Stimulated activated CD8-positive, alpha-beta memory T cell treated with anti-CD3 and anti-CD28 coated beads, Interleukin-7, amount 100 ng/mL, for 24 hours (primary cell): ENCODE data around the gene FBXO31.
A peak's percentile ranks its signal among the peaks of the same experiment; 100 is the strongest.

ENCODE experiments used
- DNase-seq: peaks from one replicate; pipeline ENCODE4 v3.0.0-alpha.2; 2020; ENCODE audit warnings: low read depth

FBXO31 gene

DNA sequence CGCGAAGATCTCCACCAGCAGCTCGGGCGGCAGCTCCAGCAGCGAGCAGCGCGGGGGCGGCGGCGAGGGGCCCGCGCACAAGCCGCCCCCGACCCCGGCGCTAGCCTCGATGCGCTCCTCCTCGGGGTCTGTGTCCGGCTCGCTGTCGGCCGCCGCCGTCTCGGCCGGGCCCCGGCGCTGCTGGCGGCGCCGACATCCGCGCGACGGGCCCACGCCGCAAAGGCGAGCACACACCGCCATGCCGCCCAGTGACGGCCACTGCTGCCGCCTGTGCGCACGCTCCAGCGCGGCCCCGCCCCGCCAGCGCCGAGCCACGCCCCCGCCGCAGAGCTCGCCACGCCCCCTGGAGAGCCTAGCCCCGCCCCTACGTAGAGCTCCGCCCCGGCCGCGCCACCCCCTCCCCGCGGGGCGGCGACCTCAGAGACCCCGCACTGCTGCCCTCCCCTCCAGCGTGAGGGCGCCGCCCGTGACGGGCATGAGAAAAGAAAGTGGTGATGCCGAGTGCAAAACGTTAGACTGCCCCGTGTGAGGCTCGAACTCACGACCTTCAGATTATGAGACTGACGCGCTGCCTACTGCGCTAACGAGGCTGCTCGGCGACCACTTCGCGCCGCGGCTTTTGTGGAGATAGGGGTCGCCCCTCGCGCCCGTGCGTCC is at the start of gene FBXO31:
Gene FBXO31, minus strand, starts transcription at position 272 of the 657 bp plus-strand sequence. Its CDS starts 32 bp downstream, at position 240.
- DNase-seq: peak; percentile 87

DNA sequence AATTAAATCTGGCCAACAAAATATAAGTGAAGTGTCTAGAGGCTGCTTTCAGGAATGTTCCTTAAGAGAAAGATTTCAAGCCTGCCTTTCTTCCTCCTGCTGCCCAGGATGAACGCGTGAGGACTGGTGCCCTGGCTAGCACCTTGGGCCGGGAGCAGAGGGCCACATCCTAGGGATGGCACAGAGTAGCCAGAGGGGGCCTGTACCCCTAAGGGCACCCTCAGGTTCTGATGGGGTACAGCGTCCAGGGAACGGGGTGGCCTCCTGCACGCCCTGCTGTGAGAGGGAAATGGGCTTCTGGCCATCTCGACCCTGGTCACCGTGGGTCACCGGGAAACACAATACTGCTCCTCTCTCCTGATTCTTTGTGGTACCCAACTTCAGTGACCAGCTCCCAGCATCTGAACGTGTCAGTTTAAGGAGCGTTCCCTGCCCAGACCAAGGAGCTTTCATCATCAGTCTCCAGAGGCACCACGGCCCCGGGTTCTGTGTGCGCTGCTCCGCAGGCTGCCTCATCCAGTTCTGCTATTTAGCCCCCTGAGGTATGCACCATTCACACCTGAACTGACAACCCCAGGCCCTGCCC is 48.8 kb upstream of the FBXO31 start:
- no peak for DNase-seq

DNA sequence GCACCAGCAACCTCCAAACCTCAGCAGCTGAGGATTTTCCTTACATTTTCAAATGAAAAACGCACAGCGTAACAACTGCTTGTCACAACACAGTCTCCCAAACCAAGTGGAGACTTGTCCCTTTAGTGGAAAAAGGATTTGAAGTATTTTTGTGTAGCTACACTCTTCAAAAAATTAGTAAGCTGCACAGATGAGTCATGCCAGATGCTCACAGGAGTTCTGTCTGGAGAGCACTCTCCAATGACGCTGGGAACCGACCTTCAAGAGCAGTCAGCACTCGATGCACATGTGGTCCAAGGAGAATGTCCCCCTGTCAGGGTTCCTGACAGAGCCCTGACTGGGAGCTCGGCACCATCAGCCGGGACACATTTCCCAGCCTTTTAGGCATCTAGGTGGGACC is 48.4 kb upstream of the FBXO31 start:
- DNase-seq: no peak

DNA sequence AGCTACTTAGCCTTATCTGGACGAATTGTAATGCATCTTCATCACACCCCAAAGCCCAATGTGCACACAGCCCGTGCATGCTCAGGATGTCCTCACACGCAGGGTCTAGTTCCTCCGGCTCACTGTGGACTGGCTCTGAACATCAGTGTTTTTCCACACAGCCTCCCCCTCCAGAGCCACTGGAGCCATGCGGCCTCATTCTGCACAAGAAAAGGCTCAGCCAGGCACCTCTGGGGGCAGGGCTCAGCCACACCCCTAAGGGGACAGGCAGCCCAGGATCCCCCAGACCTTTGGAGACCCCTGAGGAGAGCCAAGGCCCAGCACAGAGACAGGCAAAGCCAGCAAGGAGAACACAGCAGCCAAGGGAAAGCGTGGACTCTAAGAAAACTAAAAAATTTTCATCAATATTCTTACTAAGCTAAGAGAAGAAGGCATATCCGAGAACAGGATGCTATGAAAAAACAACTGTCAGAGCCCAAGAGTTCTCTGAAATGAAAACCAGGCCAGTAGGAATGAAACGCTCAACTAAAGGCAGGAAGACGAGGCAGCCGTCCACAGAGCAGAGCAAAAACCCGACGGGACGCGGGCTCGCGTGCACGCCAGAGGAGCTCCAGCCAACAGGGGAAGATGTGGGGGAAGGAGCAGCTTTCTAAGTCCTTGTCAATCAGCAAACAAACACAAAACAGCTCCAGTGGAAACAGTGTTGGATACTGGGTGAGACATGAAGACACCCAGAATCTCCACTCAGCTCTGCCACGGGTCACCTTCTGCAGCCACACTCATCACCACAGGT is 43.0 kb upstream of the FBXO31 start:
- DNase-seq: no peak

GRCh38 chr16:87425941-87426340 is 42.4 kb upstream of the FBXO31 start:
- DNase-seq: no peak

GRCh38 chr16:87424266-87424665 is 40.7 kb upstream of the FBXO31 start:
- DNase-seq: no peak

GRCh38 chr16:87423429-87423828 is 39.9 kb upstream of the FBXO31 start:
- DNase-seq: no peak

DNA sequence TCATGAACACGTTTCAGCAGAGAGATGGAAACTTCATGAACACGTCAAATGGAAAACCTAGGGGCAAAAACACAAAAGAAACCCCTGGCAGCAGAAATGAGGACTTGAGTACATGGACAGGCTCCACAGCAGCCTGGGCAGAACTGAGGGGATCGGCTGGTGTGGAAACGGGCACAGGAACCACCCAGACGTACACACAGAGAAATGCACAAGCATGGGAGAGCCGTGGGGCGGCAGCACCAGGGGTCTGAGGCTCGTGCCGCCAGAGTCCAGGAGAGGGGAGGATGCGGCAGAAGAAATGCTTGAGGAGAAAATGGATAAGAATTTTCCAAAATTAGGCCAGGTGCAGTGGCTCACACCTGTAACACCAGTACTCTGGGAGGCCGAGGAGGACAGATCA is 38.5 kb upstream of the FBXO31 start:
- no peak for DNase-seq

- no peak for DNase-seq
Measured at GRCh38 chr16:87421003-87421912, 37.7 kb upstream of the FBXO31 start.

DNA sequence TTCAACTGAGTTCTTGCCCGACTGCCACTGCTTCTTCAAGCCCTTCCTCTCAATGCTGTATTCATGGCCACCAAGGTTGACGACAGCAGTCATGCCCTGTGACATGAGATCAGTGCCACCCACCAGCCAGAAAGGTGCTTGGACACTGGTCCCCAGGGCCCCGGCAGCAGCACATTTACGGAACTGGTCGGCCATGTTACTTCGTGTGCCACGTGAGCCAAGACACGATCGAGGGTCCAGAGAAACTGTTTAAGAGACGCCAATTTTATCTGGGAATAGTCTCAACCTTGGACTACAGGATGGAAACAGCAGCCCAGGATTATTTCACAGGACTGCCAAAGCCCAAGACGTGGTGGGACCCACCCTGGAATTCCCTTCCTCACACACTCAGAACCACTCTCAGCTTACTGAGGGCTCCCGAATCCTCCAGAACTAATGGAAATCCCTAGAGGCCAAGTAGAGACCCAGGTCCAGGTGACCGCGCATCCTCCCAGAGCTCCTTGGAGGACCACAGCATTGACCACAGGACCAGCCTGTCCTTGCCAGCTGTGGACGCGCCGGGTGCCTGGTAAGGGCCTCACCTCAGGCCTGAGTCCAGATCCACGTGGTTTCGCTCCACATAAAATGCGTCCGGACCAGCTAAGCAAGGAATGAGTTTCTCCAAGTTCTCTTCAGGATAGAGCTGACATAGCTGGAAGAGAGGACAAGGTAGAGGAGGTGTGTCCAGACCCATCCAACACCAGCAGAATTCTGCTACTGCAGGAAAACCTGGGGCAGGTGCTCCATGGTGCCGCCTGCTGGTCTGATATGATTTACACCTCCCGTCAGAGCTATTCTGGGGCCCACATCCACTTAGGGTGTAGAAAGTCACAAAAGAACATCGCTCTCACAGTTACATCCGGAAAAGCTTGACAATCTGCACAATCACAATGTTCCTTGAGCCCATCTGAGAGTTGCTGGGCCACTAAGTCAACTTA is 36.7 kb upstream of the FBXO31 start:
- no peak for DNase-seq

DNA sequence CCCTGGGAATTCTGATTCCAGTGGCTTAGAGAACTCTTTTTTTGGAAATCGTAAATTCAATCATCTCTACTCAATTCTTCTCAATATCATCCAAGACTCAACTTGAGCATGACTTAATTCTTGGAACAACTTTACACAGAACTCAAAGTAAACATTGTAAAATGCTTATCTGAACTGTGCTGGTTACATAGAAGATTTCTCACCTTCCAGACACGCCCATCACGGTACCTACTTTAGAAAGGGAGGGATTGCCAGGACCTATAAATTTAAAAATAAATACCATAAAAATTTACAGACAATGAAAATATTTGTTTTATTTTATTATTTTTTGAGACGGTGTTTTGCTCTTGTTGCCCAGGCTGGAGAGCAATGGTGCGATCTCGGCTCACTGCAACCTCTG is 35.1 kb upstream of the FBXO31 start:
- DNase-seq: no peak

GRCh38 chr16:87418216-87418615 is 34.6 kb upstream of the FBXO31 start:
- no peak for DNase-seq

DNA sequence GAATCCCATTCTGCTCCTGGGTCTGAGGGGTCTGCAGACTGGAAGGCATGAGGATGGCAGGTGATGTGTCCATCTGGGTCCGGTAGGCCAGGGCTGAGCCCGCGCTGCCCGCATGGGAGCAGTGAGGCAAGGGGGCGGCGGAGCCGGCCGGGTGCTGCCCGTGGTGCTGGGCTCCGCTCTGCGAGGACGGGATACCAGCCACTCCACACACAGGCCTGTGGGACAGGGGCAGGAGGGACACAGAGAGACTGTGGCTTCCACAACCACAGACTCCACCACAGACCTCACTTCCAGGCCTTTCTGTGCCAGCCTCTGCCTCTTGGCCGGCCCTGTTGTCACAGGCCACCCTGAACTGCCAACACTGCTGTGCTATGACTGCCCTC is 33.9 kb upstream of the FBXO31 start:
- no peak for DNase-seq

DNA sequence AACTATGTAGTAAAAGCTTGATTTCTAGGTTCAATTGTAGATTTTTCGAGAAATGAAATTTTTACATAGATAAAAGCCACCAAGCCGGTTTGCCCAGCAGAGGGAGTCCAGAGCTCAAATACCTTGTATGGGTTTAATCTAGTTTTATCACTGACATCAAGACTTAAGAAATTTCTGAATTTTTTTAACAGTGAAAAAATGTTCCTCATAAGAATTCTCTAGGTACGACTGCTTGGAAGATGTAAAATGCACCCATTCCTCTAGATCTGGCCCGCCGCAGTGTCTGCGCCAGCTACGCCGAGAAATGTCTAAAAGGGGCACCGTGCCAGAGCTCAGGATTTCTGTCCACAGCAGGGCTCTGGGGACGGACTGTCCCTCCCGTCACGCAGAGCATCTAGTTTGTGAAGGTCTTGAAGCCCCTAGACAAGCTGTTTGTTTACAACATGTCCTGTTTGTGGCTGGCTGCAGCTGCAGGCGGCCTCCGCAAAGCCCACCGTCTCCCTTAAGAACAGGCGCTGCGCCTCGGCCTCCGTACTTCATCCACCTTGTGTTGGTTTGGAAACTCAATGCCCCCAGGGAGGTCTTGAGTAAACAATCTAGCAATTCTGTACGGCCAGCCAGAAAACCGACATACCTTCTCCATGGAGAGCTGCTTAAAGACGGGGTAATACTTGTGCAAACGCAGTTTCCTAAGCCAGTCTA is 33.4 kb upstream of the FBXO31 start:
- DNase-seq: no peak

GRCh38 chr16:87415441-87415840 is 31.9 kb upstream of the FBXO31 start:
- DNase-seq: no peak

DNA sequence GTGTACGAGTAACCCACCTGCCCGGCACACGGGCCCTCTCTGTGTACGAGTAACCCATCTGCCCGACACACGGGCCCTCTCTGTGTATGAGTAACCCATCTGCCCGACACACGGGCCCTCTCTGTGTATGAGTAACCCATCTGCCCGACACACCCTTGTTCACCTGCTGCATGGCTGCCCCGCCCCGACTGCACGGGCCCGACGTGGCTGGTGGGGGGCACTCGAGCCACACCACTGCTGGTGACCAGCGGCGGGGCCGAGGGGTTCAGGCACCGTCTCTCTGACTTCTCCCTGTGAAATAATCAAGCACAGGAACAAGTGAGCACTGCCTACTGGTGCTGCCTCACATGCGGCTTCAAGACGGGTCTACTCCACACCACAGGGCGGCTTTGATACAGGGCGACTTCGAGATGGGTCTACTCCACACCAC is 30.7 kb upstream of the FBXO31 start:
- DNase-seq: no peak

DNA sequence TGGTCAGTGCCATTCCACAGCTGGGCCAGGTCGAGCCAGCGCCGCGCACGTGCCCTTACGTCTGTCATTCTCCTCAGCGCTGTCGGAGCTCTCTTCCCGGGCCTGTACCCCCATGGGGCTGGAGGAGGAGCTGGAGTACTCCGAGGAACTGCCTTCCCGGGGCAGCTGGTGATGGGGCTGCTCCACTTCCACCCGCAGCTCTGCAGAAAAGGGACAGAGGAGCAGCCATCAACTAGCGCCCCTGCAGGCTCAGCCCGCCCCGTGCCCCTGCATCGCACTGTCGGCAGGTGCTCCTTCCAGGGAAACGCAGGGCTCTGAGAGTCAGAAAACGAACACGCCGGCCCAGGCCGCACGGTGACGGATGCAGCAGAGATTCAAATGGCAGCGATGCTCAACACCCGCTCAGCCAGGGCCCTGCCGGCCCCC is 29.4 kb upstream of the FBXO31 start:
- DNase-seq: no peak

DNA sequence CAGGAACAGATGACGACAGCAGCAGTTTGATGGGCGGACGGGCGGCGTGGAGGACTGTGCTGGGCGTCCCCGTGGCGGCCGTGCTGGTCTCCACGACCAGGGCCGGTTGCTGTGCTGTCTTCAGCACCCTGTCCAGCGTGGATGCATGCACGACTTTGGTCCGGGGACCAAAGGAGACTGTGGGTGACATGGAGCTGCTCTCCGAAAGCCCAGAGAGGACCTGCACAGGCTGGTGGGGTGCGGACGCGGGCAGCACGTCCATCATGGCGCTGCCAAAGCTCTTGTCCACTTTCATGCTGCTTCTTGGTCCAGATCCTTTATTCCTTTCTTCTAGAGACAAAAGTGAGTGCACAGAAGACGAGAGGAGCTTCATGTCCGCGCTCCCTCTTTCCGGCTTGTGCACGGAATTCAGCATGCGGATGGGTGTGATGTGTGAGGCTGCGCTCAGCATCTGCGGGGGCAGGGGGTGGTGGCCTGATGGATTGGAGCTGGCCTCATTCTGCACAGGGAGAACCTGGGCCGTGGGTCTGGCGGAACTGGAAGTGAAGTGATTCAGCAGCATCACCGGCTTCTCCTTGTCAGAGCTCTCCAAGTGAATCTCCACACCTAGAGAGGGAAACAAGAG is 28.9 kb upstream of the FBXO31 start:
- no peak for DNase-seq

GRCh38 chr16:87411375-87412271 is 28.0 kb upstream of the FBXO31 start:
- DNase-seq: no peak
